ENCODE measurements around the gene PDPK1.

DNA sequence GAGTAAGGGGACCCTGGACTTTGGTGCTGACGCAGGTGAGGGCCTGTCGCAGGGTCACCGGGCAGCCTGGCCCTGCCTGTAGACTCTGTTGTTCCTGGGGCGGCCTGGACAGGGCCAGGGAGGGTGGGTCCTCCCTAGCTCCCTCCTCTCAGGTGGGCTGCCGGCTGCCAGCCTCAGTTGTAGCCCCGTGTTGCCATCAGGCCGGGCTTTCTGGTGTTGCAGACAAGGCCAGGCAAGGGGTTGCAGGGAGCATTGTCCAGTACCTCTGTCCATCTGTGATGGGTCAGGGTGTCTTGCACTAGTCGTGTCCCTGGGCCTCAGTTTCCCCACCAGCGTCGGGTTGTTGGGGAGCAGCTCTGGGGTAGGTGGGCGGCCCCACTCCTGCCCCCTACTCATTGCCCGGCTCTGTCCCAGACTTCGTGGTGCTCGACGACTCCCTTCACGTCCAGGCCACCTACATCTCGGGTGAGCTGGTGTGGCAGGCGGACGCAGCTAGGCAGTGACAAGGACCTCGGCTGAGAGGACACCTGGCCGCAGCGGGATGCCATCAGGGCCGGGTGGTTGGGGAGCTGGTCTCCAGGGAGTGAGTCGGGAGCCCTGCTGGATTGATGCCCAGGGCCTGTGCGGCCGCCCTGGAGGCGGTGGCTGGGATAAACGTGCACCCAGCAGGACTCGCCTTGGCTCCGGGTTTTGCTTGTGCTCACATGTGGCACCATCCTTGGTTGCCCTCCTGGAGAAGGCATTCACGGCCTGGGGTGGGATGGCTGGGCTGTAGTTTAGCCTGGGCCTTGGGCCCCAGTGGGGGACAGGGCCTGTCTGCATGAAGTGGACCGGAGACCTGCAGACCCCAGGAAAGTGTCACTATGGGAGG lies 8.5 kb upstream of the PDPK1 start:
- TF ChIP-seq, protein P1, sequence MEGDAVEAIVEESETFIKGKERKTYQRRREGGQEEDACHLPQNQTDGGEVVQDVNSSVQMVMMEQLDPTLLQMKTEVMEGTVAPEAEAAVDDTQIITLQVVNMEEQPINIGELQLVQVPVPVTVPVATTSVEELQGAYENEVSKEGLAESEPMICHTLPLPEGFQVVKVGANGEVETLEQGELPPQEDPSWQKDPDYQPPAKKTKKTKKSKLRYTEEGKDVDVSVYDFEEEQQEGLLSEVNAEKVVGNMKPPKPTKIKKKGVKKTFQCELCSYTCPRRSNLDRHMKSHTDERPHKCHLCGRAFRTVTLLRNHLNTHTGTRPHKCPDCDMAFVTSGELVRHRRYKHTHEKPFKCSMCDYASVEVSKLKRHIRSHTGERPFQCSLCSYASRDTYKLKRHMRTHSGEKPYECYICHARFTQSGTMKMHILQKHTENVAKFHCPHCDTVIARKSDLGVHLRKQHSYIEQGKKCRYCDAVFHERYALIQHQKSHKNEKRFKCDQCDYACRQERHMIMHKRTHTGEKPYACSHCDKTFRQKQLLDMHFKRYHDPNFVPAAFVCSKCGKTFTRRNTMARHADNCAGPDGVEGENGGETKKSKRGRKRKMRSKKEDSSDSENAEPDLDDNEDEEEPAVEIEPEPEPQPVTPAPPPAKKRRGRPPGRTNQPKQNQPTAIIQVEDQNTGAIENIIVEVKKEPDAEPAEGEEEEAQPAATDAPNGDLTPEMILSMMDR (IDR thresholded peaks at IDR 0.05 in 4 of 5, conservative IDR thresholded peaks at IDR 0.05 in 1 of 5) = no peak
- TF ChIP-seq POLR2A (IDR thresholded peaks at IDR 0.05) = no peak

Measured in gastrocnemius medialis (tissue), 4 donors.